ENCODE results near the gene RAPGEF2. TPM values are rescaled to one million over a fixed set of nuclear protein-coding genes. Genes with fewer than 3 reads are reported as not detected.

RAPGEF2 gene
- total and polyA plus RNA-seq, 2 experiments from 2014 or later: 10.2 to 63.1 TPM

- no peaks in the 10 kb centered on the region for H4K20me1 ChIP-seq (replicated peaks; ENCODE audit: insufficient read depth)
- H3K9me2 ChIP-seq (ENCODE audit: insufficient read depth): no peaks in the 10 kb centered on the region
- Mint-ChIP-seq H3K4me1 (peaks cover 57% of the 10 kb centered on the region), H3K4me3 (no peak overlapping the region), H3K27ac (peak overlapping the region; percentile 92), H3K36me3 (ENCODE audit: low read depth) (peaks cover 17% of the 10 kb centered on the region; the same call in 2 of the 3 replicates), H3K9me3 (peaks cover 7% of the 10 kb centered on the region; the same call in 2 of the 3 replicates), H3K27me3 (ENCODE audit: insufficient read depth, low read depth, poor library complexity) (peaks cover 2% of the 10 kb centered on the region)
- ATAC-seq: peak; percentile 32; the same call in 2 of the 3 replicates
- H3K4me2 ChIP-seq: peak overlapping the region; percentile 2; the same call in 1 of the 2 replicates
- H2AFZ ChIP-seq: no peak overlapping the region
- DNase-seq (ENCODE audit: low spot score): peak; percentile 60
- H3K36me3 ChIP-seq (ENCODE audit: insufficient read depth): no peaks in the 10 kb centered on the region
- no peaks in the 10 kb centered on the region for H3K27me3 ChIP-seq (ENCODE audit: insufficient read depth)
- peak overlapping the region; percentile 72 for H3K27ac ChIP-seq (ENCODE audit: low read depth)
- no peak for TF ChIP-seq POLR2AphosphoS5 (IDR thresholded peaks at IDR 0.05; ENCODE audit: low read depth)
- peak; percentile 71; the same call in 1 of the 2 replicates for TF ChIP-seq NANOG (IDR thresholded peaks at IDR 0.05; ENCODE audit: borderline replicate concordance)
- H3F3A ChIP-seq (replicated peaks; ENCODE audit: low read depth): no peaks in the 10 kb centered on the region
- peaks cover 78% of the 10 kb centered on the region for H3K79me2 ChIP-seq (replicated peaks; ENCODE audit: insufficient read depth)
- peaks cover 43% of the 10 kb centered on the region for H3K4me1 ChIP-seq (ENCODE audit: insufficient read depth)
- no peak overlapping the region for H3K4me3 ChIP-seq
Measured at GRCh38 chr4:159232465-159233106, 129.7 kb downstream of the RAPGEF2 start.

DNA sequence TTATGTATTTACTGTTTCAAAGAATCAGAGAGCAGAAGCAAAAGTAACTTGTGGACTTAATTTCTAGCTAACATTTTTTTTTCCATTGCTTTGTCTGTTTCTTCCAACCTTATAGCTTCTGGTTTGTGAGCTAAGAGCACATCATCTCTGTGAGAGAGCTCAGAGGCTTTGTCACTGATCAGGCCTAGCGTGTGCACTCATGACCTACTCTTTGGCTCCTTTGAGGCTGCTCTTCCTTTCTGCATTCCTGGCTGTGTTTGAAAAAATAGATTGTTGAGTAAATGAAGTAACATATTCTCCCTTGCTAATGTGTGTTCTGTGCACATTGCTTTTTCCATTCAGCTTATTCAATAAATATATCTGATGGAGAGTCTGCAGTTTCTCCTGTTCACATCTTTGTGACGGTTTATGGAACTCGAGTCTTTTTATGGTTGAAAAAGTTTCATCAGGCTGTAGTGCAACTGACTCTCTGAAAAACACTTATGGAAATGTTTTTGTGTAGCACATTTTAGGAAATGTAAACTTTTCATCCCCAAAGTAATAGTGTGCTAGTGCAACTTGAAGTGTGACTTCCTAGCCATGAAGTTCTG, 133.0 kb downstream of the RAPGEF2 start:
- TF ChIP-seq JUNB (IDR thresholded peaks at IDR 0.05; ENCODE audit: unreplicated experiment) (no peak), ZNF331 (CRISPR knock-in tag; IDR thresholded peaks at IDR 0.05; ENCODE audit: low read depth) (no peak)
- TF ChIP-seq, protein P1, sequence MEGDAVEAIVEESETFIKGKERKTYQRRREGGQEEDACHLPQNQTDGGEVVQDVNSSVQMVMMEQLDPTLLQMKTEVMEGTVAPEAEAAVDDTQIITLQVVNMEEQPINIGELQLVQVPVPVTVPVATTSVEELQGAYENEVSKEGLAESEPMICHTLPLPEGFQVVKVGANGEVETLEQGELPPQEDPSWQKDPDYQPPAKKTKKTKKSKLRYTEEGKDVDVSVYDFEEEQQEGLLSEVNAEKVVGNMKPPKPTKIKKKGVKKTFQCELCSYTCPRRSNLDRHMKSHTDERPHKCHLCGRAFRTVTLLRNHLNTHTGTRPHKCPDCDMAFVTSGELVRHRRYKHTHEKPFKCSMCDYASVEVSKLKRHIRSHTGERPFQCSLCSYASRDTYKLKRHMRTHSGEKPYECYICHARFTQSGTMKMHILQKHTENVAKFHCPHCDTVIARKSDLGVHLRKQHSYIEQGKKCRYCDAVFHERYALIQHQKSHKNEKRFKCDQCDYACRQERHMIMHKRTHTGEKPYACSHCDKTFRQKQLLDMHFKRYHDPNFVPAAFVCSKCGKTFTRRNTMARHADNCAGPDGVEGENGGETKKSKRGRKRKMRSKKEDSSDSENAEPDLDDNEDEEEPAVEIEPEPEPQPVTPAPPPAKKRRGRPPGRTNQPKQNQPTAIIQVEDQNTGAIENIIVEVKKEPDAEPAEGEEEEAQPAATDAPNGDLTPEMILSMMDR (conservative IDR thresholded peaks at IDR 0.05; ENCODE audit: low read depth in 2 of 2): no peak
- ATAC-seq: no peak
- H3K9me3 Mint-ChIP-seq: peaks cover 7% of the 10 kb centered on the region; the same call in 2 of the 3 replicates
- H3K27me3 Mint-ChIP-seq (ENCODE audit: insufficient read depth, low read depth, poor library complexity): no peaks in the 10 kb centered on the region
- peaks cover 17% of the 10 kb centered on the region; the same call in 2 of the 3 replicates for H3K36me3 Mint-ChIP-seq (ENCODE audit: low read depth)
- no peak overlapping the region for H3K27ac Mint-ChIP-seq
- Histone ChIP-seq H3K9me2 (ENCODE audit: insufficient read depth) (no peaks in the 10 kb centered on the region), H3K36me3 (ENCODE audit: insufficient read depth) (no peaks in the 10 kb centered on the region), H3K4me2 (no peak overlapping the region), H3K4me3 (no peak overlapping the region), H3K27ac (ENCODE audit: low read depth) (peak overlapping the region; percentile 51; the same call in 1 of the 2 replicates), H3K4me1 (ENCODE audit: insufficient read depth) (peaks cover 19% of the 10 kb centered on the region), H4K20me1 (replicated peaks; ENCODE audit: insufficient read depth) (no peaks in the 10 kb centered on the region), H2AFZ (no peak overlapping the region), H3K27me3 (ENCODE audit: insufficient read depth) (no peaks in the 10 kb centered on the region), H3F3A (replicated peaks; ENCODE audit: low read depth) (no peaks in the 10 kb centered on the region), H3K79me2 (replicated peaks; ENCODE audit: insufficient read depth) (peaks cover 65% of the 10 kb centered on the region)
- peaks cover 31% of the 10 kb centered on the region; the same call in 2 of the 3 replicates for H3K4me1 Mint-ChIP-seq
- DNase-seq (ENCODE audit: low spot score): no peak
- no peak overlapping the region for H3K4me3 Mint-ChIP-seq

- Histone ChIP-seq H3K9me2 (ENCODE audit: insufficient read depth) (no peaks in the 10 kb centered on the region), H3K27me3 (ENCODE audit: insufficient read depth) (no peaks in the 10 kb centered on the region), H3K4me1 (ENCODE audit: insufficient read depth) (peaks cover 5% of the 10 kb centered on the region), H3K4me2 (no peak overlapping the region), H2AFZ (no peak overlapping the region), H3F3A (replicated peaks; ENCODE audit: low read depth) (no peaks in the 10 kb centered on the region), H4K20me1 (replicated peaks; ENCODE audit: insufficient read depth) (no peaks in the 10 kb centered on the region), H3K79me2 (replicated peaks; ENCODE audit: insufficient read depth) (peaks cover 50% of the 10 kb centered on the region), H3K27ac (ENCODE audit: low read depth) (no peak overlapping the region), H3K4me3 (no peak overlapping the region), H3K36me3 (ENCODE audit: insufficient read depth) (no peaks in the 10 kb centered on the region)
- no peaks in the 10 kb centered on the region for H3K27me3 Mint-ChIP-seq (ENCODE audit: insufficient read depth, low read depth, poor library complexity)
- peaks cover 3% of the 10 kb centered on the region; the same call in 2 of the 3 replicates for H3K9me3 Mint-ChIP-seq
- H3K36me3 Mint-ChIP-seq (ENCODE audit: low read depth): peaks cover 11% of the 10 kb centered on the region; the same call in 2 of the 3 replicates
- no peak overlapping the region for H3K4me3 Mint-ChIP-seq
- TF ChIP-seq STAT1 (IDR thresholded peaks at IDR 0.05; ENCODE audit: unreplicated experiment) (no peak), ZNF114 (CRISPR knock-in tag; IDR thresholded peaks at IDR 0.05) (no peak), POLR2AphosphoS5 (IDR thresholded peaks at IDR 0.05; ENCODE audit: low read depth) (no peak), JUNB (IDR thresholded peaks at IDR 0.05; ENCODE audit: unreplicated experiment) (no peak), CREB1 (CRISPR knock-in tag; IDR thresholded peaks at IDR 0.05; ENCODE audit: low read depth) (no peak)
- H3K4me1 Mint-ChIP-seq: peaks cover 18% of the 10 kb centered on the region; the same call in 2 of the 3 replicates
- H3K27ac Mint-ChIP-seq: no peak overlapping the region
- no peak for DNase-seq (ENCODE audit: low spot score)
- ATAC-seq: no peak
Measured at GRCh38 chr4:159237975-159238374, 135.1 kb downstream of the RAPGEF2 start.
